Occipital lobe (tissue), 2 donors: ENCODE results near the gene STARD13. TPM values are rescaled to one million over a fixed set of nuclear protein-coding genes. Genes with fewer than 3 reads are reported as not detected.

Experiments used
- DNase-seq: peaks from one replicate; lab custom pipeline; 2025; lab: John Stamatoyannopoulos, UW
- total RNA-seq: library from RNA; depleted of rRNA; stranded (reverse); fragments of >200 nt; gene quantifications from one replicate; pipeline ENCODE4 v1.2.3, GENCODE V29; 2014

The STARD13 gene
- total RNA-seq, 1 donor from 2014 or later: 12.3 TPM

DNA sequence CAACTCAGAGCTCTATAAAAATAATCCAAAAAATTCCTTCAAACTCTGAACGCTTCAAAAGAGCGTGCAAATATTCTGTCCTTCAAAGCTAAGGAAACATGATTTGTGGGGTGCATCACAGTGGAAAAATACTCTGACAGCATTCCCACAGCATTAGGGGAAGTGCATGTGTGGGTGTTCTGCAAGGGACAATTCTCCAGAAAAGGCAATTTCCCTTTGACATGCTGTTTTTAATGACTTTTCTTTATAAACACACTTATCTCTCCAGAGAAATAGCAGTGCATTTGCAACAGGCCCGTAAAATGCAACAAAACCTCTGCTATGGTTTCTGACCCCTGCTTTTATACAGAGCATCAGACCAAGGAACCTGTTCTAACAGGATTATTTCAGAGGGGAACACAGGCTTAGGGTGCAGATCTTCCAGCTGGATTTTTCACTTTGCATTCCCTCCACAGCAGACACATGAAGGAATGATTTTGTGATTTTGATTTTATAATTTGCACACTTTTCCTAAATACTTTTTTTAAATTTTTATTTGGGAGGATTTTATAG, 226.7 kb downstream of the STARD13 start:
- no peak for DNase-seq

DNA sequence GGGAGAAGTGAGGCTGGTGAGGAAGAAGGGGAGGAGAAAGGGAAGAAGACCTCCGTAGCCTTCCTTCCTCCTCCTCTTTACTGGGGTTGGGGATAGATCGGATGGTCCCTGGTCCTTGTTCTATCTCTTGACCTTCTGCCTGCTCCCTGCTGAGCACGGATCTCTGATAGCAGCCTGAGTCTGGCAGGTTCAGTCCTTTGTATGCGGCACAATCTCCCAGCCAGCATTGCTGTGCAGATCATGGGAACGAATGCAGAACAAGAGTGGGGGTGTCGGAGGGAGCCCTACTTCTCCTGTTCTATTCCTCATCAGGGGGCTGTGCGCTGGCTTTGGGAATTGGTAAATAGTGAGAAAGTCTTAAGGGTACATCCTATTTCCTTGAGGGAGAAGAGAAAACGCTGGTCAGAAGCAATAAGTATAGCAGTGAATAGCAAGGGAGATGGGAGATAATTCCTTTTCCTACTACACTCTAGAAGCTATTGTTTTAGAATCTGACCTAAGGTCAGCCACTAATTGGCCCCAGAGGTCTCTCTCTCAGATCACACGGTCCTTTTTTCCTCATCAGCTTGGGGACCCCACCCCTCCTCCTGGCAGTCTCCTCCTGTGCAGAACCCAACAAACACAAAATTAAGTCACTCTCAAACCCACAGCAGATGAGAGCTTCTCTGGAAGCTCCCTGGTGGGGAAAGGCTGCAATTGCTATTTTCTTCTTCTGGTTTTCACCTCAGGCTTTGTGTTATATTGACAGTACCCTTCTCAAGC, 228.4 kb downstream of the STARD13 start:
- DNase-seq: no peak

DNA sequence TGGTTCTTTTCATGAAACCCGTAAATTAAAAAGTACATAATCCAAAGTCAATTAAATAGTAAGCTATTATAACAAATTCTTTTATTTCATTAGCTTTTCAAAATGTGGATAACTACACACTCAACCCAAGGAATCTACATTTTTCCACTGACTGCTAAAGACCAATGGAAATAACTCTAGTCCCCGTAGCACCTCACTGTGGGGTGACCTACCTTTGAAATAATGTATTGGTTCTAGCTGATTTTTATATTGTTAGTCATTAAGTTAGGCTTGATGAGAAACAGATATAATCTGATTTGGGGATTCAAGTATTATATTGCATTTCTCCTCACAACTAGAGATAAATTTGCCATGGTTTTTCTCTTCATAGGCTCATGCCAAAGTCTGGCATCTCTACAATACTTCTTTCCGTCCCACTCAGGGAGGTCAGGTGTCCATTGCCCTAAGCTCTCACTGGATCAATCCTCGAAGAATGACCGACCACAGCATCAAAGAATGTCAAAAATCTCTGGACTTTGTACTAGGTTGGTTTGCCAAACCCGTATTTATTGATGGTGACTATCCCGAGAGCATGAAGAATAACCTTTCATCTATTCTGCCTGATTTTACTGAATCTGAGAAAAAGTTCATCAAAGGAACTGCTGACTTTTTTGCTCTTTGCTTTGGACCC, 232.0 kb downstream of the STARD13 start:
- no peak for DNase-seq
